AG04450 (cell line): ENCODE data around the gene IMMP2L. TPM values are rescaled to one million over a fixed set of nuclear protein-coding genes. Genes with fewer than 3 reads are reported as not detected.

Experiments
- CTCF ChIA-PET: fragments of 300-600, 350-600 bp; formaldehyde crosslinking; extraction: SDS; loops from one replicate; lab custom pipeline; 2022; ENCODE audit warnings: antibody characterized with exemption, inconsistent platforms; lab: Charles Lee
- POLR2A ChIA-PET: fragments of 350-600 bp; formaldehyde crosslinking; extraction: SDS; loops from one replicate; lab custom pipeline; 2021; ENCODE audit warnings: antibody characterized with exemption, inconsistent platforms; lab: Yijun Ruan, JAX
- DNase-seq: peaks from one replicate; pipeline ENCODE4 v3.0.0-alpha.2; 2011; ENCODE audit warnings: low read depth, low spot score
- H3K27ac ChIP-seq: one replicate; pipeline ENCODE4 v1.5.1; 2012; ENCODE audit warnings: low read depth, low read length, control low read depth
- H3K27me3 ChIP-seq: one replicate; pipeline ENCODE4 v1.6.0; 2012; ENCODE audit warnings: low read length; ENCODE audit not compliant: control insufficient read depth, insufficient read depth
- H3K4me3 ChIP-seq: 2 replicates; pipeline ENCODE4 v1.5.1; 2011; ENCODE audit warnings: mild to moderate bottlenecking, low read depth, low read length, control low read depth
- H3K9me3 ChIP-seq: 2 replicates; pipeline ENCODE4 v1.5.1; 2012; ENCODE audit warnings: low read length; ENCODE audit not compliant: control insufficient read depth, insufficient read depth
- CTCF ChIP-seq: IDR thresholded peaks from 2 replicates; pipeline ENCODE4 v1.5.1; 2011; ENCODE audit warnings: low read depth, low read length, control low read depth, inconsistent platforms
- polyA plus RNA-seq: library from polyadenylated mRNA; depleted of rRNA; stranded (reverse); fragments of >200 nt; gene quantifications from 2 replicates; pipeline ENCODE4 v1.2.3, GENCODE V29; 2011

The IMMP2L gene
- polyA plus RNA-seq, 1 experiment, result 8.0 TPM

- POLR2A ChIA-PET, result no interaction called here
- Histone ChIP-seq H3K9me3 (no peaks in the 10 kb centered on the region), H3K27ac (no peak overlapping the region), H3K4me3 (no peak overlapping the region), H3K27me3 (no peaks in the 10 kb centered on the region)
- CTCF ChIA-PET, result no interaction called here
- no peak for TF ChIP-seq CTCF
- no peak for DNase-seq
Observed at GRCh38 chr7:110813986-110814385, 748.3 kb downstream of the IMMP2L start.

DNA sequence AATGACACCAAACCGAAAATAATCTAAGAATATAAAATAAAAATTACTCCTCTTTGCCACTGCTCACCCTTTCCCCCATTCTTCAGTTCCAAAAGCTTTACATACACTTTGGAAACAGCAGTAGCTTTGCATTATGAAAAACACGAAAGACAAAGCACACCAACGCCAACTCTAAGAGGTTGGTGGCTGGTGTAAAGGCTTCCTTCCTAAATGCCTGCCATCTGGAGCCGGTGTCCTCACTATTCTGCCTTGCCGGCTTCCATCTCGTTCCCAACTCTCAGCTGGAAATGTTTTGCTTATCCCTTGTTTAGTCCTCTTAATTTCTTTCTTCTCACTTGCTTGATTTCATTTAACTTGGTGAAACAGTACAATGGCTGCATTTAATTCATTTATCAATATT, 752.5 kb downstream of the IMMP2L start:
- no peak for TF ChIP-seq CTCF
- POLR2A ChIA-PET, result no interaction called here
- Histone ChIP-seq H3K27me3 (no peaks in the 10 kb centered on the region), H3K27ac (no peak overlapping the region), H3K4me3 (no peak overlapping the region), H3K9me3 (no peaks in the 10 kb centered on the region)
- CTCF ChIA-PET, result no interaction called here
- DNase-seq, result no peak

DNA sequence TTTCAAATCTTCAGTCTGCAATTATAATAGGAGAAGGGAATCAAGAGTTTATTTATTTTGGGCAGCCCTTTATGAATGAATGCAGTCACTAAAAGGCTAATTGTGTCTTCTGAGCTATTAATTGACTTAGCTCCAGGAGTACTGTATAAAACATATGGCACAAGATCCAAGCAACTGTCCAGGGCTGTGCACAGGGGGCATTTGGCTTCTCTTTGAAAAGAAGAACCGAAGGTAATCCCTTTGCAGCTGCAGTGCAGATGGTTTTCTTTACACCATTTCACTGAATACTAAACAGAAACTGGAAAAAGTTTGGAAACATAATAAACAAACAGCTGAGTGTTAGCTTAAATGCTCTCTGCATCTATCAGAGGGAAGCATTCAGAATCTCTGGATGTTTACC, 753.9 kb downstream of the IMMP2L start:
- ChIA-PET POLR2A (no interaction called here), CTCF (interaction anchor here (0.7 kb wide), 1 partner anchor 489 kb away, joined by 3 read pairs; no protein-coding TSS in a partner anchor)
- no peaks in the 10 kb centered on the region for H3K27me3 ChIP-seq
- H3K4me3 ChIP-seq, result no peak overlapping the region
- DNase-seq, result no peak
- no peak for TF ChIP-seq CTCF
- no peak overlapping the region for H3K27ac ChIP-seq
- H3K9me3 ChIP-seq, result no peaks in the 10 kb centered on the region

DNA sequence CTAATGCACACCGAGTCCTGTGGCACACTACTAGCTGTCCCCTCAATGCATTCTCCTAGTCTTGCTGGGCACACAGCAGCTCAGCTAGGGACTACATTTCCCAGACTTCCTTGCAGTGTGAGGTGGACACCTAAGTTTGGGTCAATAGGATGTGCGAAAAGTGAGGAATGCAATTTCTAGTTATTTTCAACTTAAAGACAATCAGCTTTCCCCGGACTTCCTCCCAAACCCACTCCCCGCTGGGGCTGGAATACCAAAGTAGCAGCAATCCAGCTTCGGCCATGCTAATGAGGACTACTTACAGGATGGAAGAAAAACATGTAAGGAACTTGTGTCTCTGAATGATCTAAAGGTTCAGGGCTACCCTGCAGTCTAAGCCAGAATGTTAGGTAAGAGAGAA, 757.8 kb downstream of the IMMP2L start:
- no peak overlapping the region for H3K27ac ChIP-seq
- DNase-seq, result no peak
- TF ChIP-seq CTCF, result no peak
- no peak overlapping the region for H3K4me3 ChIP-seq
- no peaks in the 10 kb centered on the region for H3K27me3 ChIP-seq
- POLR2A ChIA-PET, result no interaction called here
- no peaks in the 10 kb centered on the region for H3K9me3 ChIP-seq
- CTCF ChIA-PET, result no interaction called here

DNA sequence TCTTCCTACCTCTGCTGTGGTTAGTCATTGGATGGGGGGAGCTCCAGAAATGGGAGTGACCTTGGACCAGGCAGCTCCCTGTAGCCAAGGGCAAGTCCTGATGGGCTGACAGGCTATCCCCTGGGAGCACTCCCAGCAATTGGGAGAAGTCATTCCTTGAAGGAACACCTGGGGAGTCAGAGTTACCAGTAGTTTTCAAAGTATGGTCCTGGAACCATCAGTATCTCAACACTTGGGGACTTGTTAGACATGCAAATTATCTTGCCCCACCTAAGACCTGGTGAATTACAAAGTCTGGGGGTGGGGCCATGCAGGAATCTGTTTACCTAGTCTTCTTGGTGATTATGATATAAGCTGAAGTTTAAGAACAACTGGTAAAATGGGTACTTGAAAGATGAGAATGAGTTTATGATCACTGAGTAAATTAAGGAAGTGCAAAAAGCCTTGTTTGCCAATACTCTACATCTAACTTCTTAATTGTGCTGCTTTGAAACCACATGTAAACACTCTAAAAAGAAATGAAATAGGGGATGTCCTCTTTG, 758.6 kb downstream of the IMMP2L start:
- no peak for DNase-seq
- Histone ChIP-seq H3K4me3 (no peak overlapping the region), H3K9me3 (no peaks in the 10 kb centered on the region), H3K27me3 (no peaks in the 10 kb centered on the region), H3K27ac (no peak overlapping the region)
- ChIA-PET CTCF (no interaction called here), POLR2A (no interaction called here)
- no peak for TF ChIP-seq CTCF
